Endothelial cell of umbilical vein (primary cell): ENCODE data around the gene SPAG4. TPM values are rescaled to one million over a fixed set of nuclear protein-coding genes. Genes with fewer than 3 reads are reported as not detected.
A peak's percentile ranks its signal among the peaks of the same experiment; 100 is the strongest.

ENCODE experiments used
- BruUV-seq: library from RNA; stranded (reverse); fragments of 400-500 nt; replicated peaks from 2 replicates; lab custom pipeline; 2021; lab: Mats Ljungman, UMichigan
- CTCF ChIA-PET: fragments of 300-600, 350-600 bp; sonication (Branson Sonifier 250); formaldehyde crosslinking; loops from one replicate; lab custom pipeline; 2021; ENCODE audit warnings: antibody characterized with exemption, inconsistent platforms; lab: Charles Lee
- POLR2A ChIA-PET: fragments of 300-600, 350-600 bp; sonication (Branson Sonifier 250); formaldehyde crosslinking; loops from one replicate; lab custom pipeline; 2021; ENCODE audit warnings: antibody characterized with exemption, inconsistent platforms; lab: Charles Lee
- DNase-seq: peaks from one replicate; pipeline ENCODE4 v3.0.0-alpha.2; 2011; ENCODE audit warnings: low read depth, low spot score
- FAIRE-seq: peaks from 2 replicates; lab custom pipeline; 2011; peaks lifted over from hg19 to GRCh38; lab: Jason Lieb, UNC
- H2AFZ ChIP-seq: 2 replicates; pipeline ENCODE4 v1.6.0; 2012; ENCODE audit warnings: low read depth, low read length, control low read depth, inconsistent platforms
- H3K27ac ChIP-seq: 2 replicates; pipeline ENCODE4 v1.5.1; 2011; ENCODE audit warnings: low read depth, mild to moderate bottlenecking, control low read depth, low read length, moderate library complexity; ENCODE audit not compliant: insufficient read depth
- H3K27me3 ChIP-seq, 2 experiments: 2 replicates each; pipeline versions ENCODE4 v1.6.0 to v1.6.1; 2011; ENCODE audit warnings: low read length in 2 of 2, mixed read lengths in 1 of 2; ENCODE audit not compliant: control insufficient read depth in 2 of 2, insufficient read depth in 2 of 2
- H3K36me3 ChIP-seq, 2 experiments: 2 replicates in 1 of 2; 3 replicates in 1 of 2; pipeline ENCODE4 v1.5.1; 2011; ENCODE audit warnings: low read length in 2 of 2, mild to moderate bottlenecking in 1 of 2, moderate library complexity in 1 of 2; ENCODE audit not compliant: control insufficient read depth in 2 of 2, insufficient read depth in 2 of 2; ENCODE audit errors: extremely low read depth in 1 of 2
- H3K4me1 ChIP-seq: 3 replicates; pipeline ENCODE4 v1.5.1; 2011; ENCODE audit warnings: mild to moderate bottlenecking, low read length; ENCODE audit not compliant: control insufficient read depth, insufficient read depth; ENCODE audit errors: extremely low read depth
- H3K4me2 ChIP-seq: 2 replicates; pipeline ENCODE4 v1.6.1; 2011; ENCODE audit warnings: low read length, control low read depth, mixed read lengths; ENCODE audit not compliant: insufficient read depth
- H3K4me3 ChIP-seq, 3 experiments: fragments of 200-600 bp in 1 of 3; sonication (generic), shearing (Covaris generic) in 1 of 3; replicated peaks in 1 of 3; 2 replicates each; pipeline ENCODE4 v1.5.1; 2011 to 2016; ENCODE audit warnings: control low read depth in 3 of 3, low read length in 3 of 3, mild to moderate bottlenecking in 2 of 3, inconsistent platforms in 1 of 3, low read depth in 1 of 3, moderate library complexity in 1 of 3; ENCODE audit not compliant: insufficient read depth in 1 of 3
- H3K79me2 ChIP-seq: 2 replicates; pipeline ENCODE4 v1.6.0; 2012; ENCODE audit warnings: low read length, inconsistent platforms; ENCODE audit not compliant: control insufficient read depth, insufficient read depth
- H3K9ac ChIP-seq: replicated peaks from 2 replicates; pipeline ENCODE3; 2011; ENCODE audit warnings: low read length, control low read depth; ENCODE audit not compliant: insufficient read depth; ENCODE audit errors: extremely low read depth
- H3K9me1 ChIP-seq: replicated peaks from 3 replicates; pipeline ENCODE4 v1.6.0; 2011; ENCODE audit warnings: mild to moderate bottlenecking, low read length; ENCODE audit not compliant: control insufficient read depth, insufficient read depth; ENCODE audit errors: extremely low read depth
- H3K9me3 ChIP-seq: replicated peaks from 2 replicates; pipeline ENCODE4 v1.5.1; 2012; ENCODE audit warnings: low read length, inconsistent platforms; ENCODE audit not compliant: control insufficient read depth, insufficient read depth
- H4K20me1 ChIP-seq: replicated peaks from 2 replicates; pipeline ENCODE3; 2011; ENCODE audit warnings: mild to moderate bottlenecking, low read length; ENCODE audit not compliant: control insufficient read depth, insufficient read depth; ENCODE audit errors: extremely low read depth
- EZH2 ChIP-seq: IDR thresholded peaks from 2 replicates; pipeline ENCODE4 v1.6.1; 2012; ENCODE audit warnings: borderline replicate concordance, low read depth, mild to moderate bottlenecking, moderate library complexity, low read length, inconsistent platforms; ENCODE audit not compliant: severe bottlenecking
- FOS ChIP-seq: IDR thresholded peaks from 2 replicates; pipeline ENCODE4 v1.6.1; 2011; ENCODE audit warnings: mild to moderate bottlenecking, low read length, moderate library complexity, borderline replicate concordance; ENCODE audit not compliant: insufficient read depth
- GATA2 ChIP-seq: IDR thresholded peaks from 2 replicates; pipeline ENCODE4 v1.7.0; 2011; ENCODE audit warnings: low read depth, mild to moderate bottlenecking, moderate library complexity, mixed read lengths, low read length; ENCODE audit not compliant: insufficient read length, insufficient read depth
- JUN ChIP-seq: IDR thresholded peaks from 2 replicates; pipeline ENCODE4 v1.6.1; 2011; ENCODE audit warnings: borderline replicate concordance, low read depth; ENCODE audit not compliant: insufficient read length, insufficient read depth
- MYC ChIP-seq: IDR thresholded peaks from one replicate; pipeline ENCODE4 v1.6.1; 2011; ENCODE audit warnings: mild to moderate bottlenecking, low read depth, low read length
- POLR2A ChIP-seq: IDR thresholded peaks from 2 replicates; pipeline ENCODE4 v1.6.1; 2012; ENCODE audit warnings: low read depth, mild to moderate bottlenecking, control low read depth, low read length
- POLR2AphosphoS5 ChIP-seq: IDR thresholded peaks from 2 replicates; pipeline ENCODE4 v1.6.1; 2012; ENCODE audit warnings: low read depth, mild to moderate bottlenecking, control low read depth, low read length, moderate library complexity; ENCODE audit not compliant: insufficient read depth
- dilution Hi-C: fragments of 300-500 bp; cut with MboI; formaldehyde crosslinking; loops from one replicate; pipeline ENCODE4 v1.15.0; 2019; ENCODE audit warnings: low sequenced_read_pairs; ENCODE audit not compliant: extremely low pct_ligation_motif_present
- intact Hi-C: fragments of 100-400 bp; cut with micrococcal nuclease; formaldehyde crosslinking; loops from one replicate; pipeline ENCODE4 v1.10.0; 2022
- polyA plus RNA-seq, 4 experiments: library from polyadenylated mRNA; depleted of rRNA in 3 of 4; stranded (reverse) in 3 of 4; unstranded in 1 of 4; fragments of >200 nt; gene quantifications; 2 replicates each; pipeline versions ENCODE4 v1.2.1 to v1.2.3, GENCODE V29; 2011 to 2012; ENCODE audit warnings: missing spikeins in 1 of 4
- total RNA-seq: library from RNA; stranded (reverse); gene quantifications from 2 replicates; pipeline ENCODE4 v1.2.3, GENCODE V29; 2021
- TF ChIP-seq, protein P1 (sequence below), 2 donors: IDR thresholded peaks; 1 replicate in 1 of 2; 2 replicates in 1 of 2; pipeline ENCODE4 v1.5.1; 2011; ENCODE audit warnings: low read length in 2 of 2, mild to moderate bottlenecking in 2 of 2, moderate library complexity in 2 of 2, control low read depth in 1 of 2, inconsistent platforms in 1 of 2, low read depth in 1 of 2; ENCODE audit not compliant: insufficient read depth in 1 of 2; ENCODE audit errors: extremely low read depth in 1 of 2
- TF ChIP-seq, protein P2 (sequence below): IDR thresholded peaks from 2 replicates; pipeline ENCODE4 v1.6.1; 2011; ENCODE audit not compliant: insufficient read depth, insufficient read length

SPAG4 gene
- total and polyA plus RNA-seq, 2 donors (not counting 3 experiments of a cell fraction or from before 2014, with no cell fraction given): 3.7 to 9.5 TPM

DNA sequence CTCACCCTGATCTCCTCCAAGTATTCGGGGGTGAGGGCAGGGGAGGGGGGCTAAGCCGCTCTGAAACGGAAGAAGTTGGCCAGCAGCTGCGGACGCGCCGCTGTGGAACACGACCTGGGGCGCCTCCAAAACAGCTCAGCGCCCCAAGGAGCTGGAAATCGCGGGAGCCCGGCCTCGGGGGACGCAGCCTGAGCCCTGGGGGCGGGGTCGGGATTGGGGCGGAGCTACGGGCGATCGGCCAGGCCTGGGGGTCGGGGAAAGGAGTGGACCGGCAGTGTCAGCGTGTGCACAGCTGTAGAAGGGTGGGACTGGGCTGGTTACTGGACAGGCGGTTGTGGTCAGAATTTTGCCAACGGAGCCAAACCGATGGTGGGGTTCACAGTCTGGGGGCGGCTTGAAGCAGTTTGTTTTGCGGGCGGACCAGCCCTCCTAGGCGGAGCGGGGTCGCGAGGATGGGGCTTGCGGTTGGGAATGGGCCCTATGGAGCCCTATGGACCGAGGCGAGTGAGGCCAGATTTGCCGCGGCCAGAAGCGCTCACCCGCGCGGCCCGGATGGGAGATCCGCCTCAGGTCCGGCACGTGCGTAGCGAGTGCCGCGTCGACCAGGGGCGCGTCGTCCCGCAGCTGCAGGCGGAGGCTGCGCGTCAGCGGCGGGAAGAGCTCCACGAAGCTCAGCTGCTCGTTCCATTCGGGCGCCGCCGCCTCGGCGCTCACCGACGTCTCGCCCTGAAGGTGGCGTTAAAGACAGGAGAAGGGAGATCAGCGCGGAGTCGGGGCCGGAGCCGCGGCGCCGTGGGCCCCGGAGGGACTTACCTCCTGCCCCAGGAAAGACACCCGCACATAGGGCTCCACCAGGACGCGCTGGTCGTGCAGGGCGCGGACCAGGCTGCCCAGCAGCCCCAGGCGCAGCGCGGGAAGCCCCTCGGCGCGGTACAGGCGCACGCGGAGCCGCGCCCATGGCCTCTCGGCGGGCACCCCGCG, 14.3 kb upstream of the SPAG4 start:
- H3K36me3 ChIP-seq: no peaks in the 10 kb centered on the region
- H3K9me3 ChIP-seq: no peaks in the 10 kb centered on the region
- H3K4me3 ChIP-seq: peak overlapping the region; percentile 1 to 21 (median 2)
- TF ChIP-seq GATA2 (no peak), POLR2AphosphoS5 (peak; percentile 42), POLR2A (no peak), EZH2 (peak; percentile 59), MYC (no peak), FOS (no peak), JUN (no peak)
- TF ChIP-seq, protein P1, sequence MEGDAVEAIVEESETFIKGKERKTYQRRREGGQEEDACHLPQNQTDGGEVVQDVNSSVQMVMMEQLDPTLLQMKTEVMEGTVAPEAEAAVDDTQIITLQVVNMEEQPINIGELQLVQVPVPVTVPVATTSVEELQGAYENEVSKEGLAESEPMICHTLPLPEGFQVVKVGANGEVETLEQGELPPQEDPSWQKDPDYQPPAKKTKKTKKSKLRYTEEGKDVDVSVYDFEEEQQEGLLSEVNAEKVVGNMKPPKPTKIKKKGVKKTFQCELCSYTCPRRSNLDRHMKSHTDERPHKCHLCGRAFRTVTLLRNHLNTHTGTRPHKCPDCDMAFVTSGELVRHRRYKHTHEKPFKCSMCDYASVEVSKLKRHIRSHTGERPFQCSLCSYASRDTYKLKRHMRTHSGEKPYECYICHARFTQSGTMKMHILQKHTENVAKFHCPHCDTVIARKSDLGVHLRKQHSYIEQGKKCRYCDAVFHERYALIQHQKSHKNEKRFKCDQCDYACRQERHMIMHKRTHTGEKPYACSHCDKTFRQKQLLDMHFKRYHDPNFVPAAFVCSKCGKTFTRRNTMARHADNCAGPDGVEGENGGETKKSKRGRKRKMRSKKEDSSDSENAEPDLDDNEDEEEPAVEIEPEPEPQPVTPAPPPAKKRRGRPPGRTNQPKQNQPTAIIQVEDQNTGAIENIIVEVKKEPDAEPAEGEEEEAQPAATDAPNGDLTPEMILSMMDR (IDR thresholded peaks at IDR 0.05; ENCODE audit: extremely low read depth in 1 of 2, insufficient read depth in 1 of 2, low read depth in 1 of 2, low read length in 2 of 2): peak; percentile 26 to 52
- TF ChIP-seq, protein P2, sequence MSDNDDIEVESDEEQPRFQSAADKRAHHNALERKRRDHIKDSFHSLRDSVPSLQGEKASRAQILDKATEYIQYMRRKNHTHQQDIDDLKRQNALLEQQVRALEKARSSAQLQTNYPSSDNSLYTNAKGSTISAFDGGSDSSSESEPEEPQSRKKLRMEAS: peak; percentile 93
- intact Hi-C loops (loop anchor here (2.0 to 5.0 kb wide), 3 partner anchors 16 to 139 kb away; partner anchors contain the start of genes NFS1 and ROMO1), dilution Hi-C loops (no loop called here)
- H3K79me2 ChIP-seq: no peaks in the 10 kb centered on the region
- H4K20me1 ChIP-seq: no peaks in the 10 kb centered on the region
- CTCF ChIA-PET: interaction anchor here (0.8 to 2.1 kb wide), 9 partner anchors 10 to 353 kb away, joined by 3 to 28 read pairs (median 3); partner anchors contain the start of genes SCAND1 and SPAG4
- H3K9me1 ChIP-seq: no peaks in the 10 kb centered on the region
- H3K4me2 ChIP-seq: peak overlapping the region; percentile 71
- FAIRE-seq: peak; percentile 86
- peak overlapping the region; percentile 90 for H2AFZ ChIP-seq
- H3K27ac ChIP-seq: no peak overlapping the region
- peaks cover 8% of the 10 kb centered on the region for H3K4me1 ChIP-seq
- BruUV-seq: no TSS peak
- H3K9ac ChIP-seq: no peak overlapping the region
- H3K27me3 ChIP-seq: peaks cover 13 to 15% of the 10 kb centered on the region in 2 experiments
- POLR2A ChIA-PET: no interaction called here
- DNase-seq: peak; percentile 79
